ENCODE measurements around the gene ZCCHC13. TPM values are rescaled to one million over a fixed set of nuclear protein-coding genes. Genes with fewer than 3 reads are reported as not detected.
A peak's percentile ranks its signal among the peaks of the same experiment; 100 is the strongest.

Gene ZCCHC13
- total RNA-seq, 1 experiment from 2014 or later: not detected

- H3K4me3 ChIP-seq (ENCODE audit: low read length): no peak overlapping the region
- H3K9me2 ChIP-seq (replicated peaks; ENCODE audit: low read length): no peaks in the 10 kb centered on the region
- TF ChIP-seq EZH2 (IDR thresholded peaks at IDR 0.05; ENCODE audit: low read length, unreplicated experiment) (no peak), CTCF (conservative IDR thresholded peaks at IDR 0.05; ENCODE audit: low read depth, low read length) (no peak), EZH2phosphoT487 (IDR thresholded peaks at IDR 0.05; ENCODE audit: borderline replicate concordance, low read length) (no peak)
- intact Hi-C loops (cut with micrococcal nuclease): no loop called here
- H3K27me3 ChIP-seq (ENCODE audit: low read length): no peaks in the 10 kb centered on the region
- H3K9ac ChIP-seq (ENCODE audit: low read length): no peak overlapping the region
- no peaks in the 10 kb centered on the region for H3K9me3 ChIP-seq (ENCODE audit: low read length)
- CTCF ChIA-PET: no interaction called here
- H4K20me1 ChIP-seq (ENCODE audit: low read length): 0 out of 2 replicates have a peak, but pooled peaks cover 8% of the 10 kb centered on the region
- H2AFZ ChIP-seq (ENCODE audit: low read length): no peak overlapping the region
- POLR2A ChIA-PET (ENCODE audit: unreplicated experiment): interaction anchor here (0.6 kb wide), 1 partner anchor 259 kb away, joined by 3 read pairs; no protein-coding TSS in a partner anchor
- DNase-seq (peak; percentile 64), ATAC-seq (peak; percentile 97)
- BruUV-seq (replicated peaks): no TSS peak
- peak overlapping the region; percentile 66 for H3K4me2 ChIP-seq (ENCODE audit: low read length)
- H3K79me2 ChIP-seq (ENCODE audit: low read length): 0 out of 2 replicates have a peak, but pooled peaks cover 4% of the 10 kb centered on the region
- H3K4me1 ChIP-seq (ENCODE audit: insufficient read depth, low read length): peaks cover 21% of the 10 kb centered on the region
- H3F3A ChIP-seq (ENCODE audit: low read length, unreplicated experiment): peaks cover 3% of the 10 kb centered on the region
- peaks cover 28% of the 10 kb centered on the region for H3K36me3 ChIP-seq (ENCODE audit: low read depth, low read length)
- peak overlapping the region; percentile 75 for H3K27ac ChIP-seq (ENCODE audit: low read length)
These were observed 41.3 kb upstream of the ZCCHC13 start for GRCh38 chrX:74262452-74263209.

GRCh38 chrX:74270393-74270792 lies 33.6 kb upstream of the ZCCHC13 start:
- Histone ChIP-seq H3K4me3 (ENCODE audit: low read length) (no peak overlapping the region), H2AFZ (ENCODE audit: low read length) (no peak overlapping the region), H3K9me2 (replicated peaks; ENCODE audit: low read length) (no peaks in the 10 kb centered on the region), H3K27me3 (ENCODE audit: low read length) (no peaks in the 10 kb centered on the region), H3K4me1 (ENCODE audit: insufficient read depth, low read length) (no peaks in the 10 kb centered on the region), H3K4me2 (ENCODE audit: low read length) (no peak overlapping the region), H4K20me1 (ENCODE audit: low read length) (no peaks in the 10 kb centered on the region), H3K9me3 (ENCODE audit: low read length) (no peaks in the 10 kb centered on the region), H3K27ac (ENCODE audit: low read length) (no peak overlapping the region), H3K36me3 (ENCODE audit: low read depth, low read length) (peaks cover 25% of the 10 kb centered on the region), H3F3A (ENCODE audit: low read length, unreplicated experiment) (no peaks in the 10 kb centered on the region), H3K9ac (ENCODE audit: low read length) (no peak overlapping the region), H3K79me2 (ENCODE audit: low read length) (no peaks in the 10 kb centered on the region)
- intact Hi-C loops (cut with micrococcal nuclease): no loop called here
- POLR2A ChIA-PET (ENCODE audit: unreplicated experiment): no interaction called here
- CTCF ChIA-PET: no interaction called here
- no peak for DNase-seq
- BruUV-seq (replicated peaks): no TSS peak
- TF ChIP-seq EZH2 (IDR thresholded peaks at IDR 0.05; ENCODE audit: low read length, unreplicated experiment) (no peak), CTCF (conservative IDR thresholded peaks at IDR 0.05; ENCODE audit: low read depth, low read length) (no peak), EZH2phosphoT487 (IDR thresholded peaks at IDR 0.05; ENCODE audit: borderline replicate concordance, low read length) (no peak)
- ATAC-seq: no peak

- Histone ChIP-seq H3K9me3 (ENCODE audit: low read length) (no peaks in the 10 kb centered on the region), H3K27me3 (ENCODE audit: low read length) (no peaks in the 10 kb centered on the region), H3K4me2 (ENCODE audit: low read length) (no peak overlapping the region), H3K79me2 (ENCODE audit: low read length) (no peaks in the 10 kb centered on the region), H4K20me1 (ENCODE audit: low read length) (no peaks in the 10 kb centered on the region), H3K36me3 (ENCODE audit: low read depth, low read length) (peaks cover 36% of the 10 kb centered on the region), H3K9ac (ENCODE audit: low read length) (no peak overlapping the region), H3K9me2 (replicated peaks; ENCODE audit: low read length) (no peaks in the 10 kb centered on the region), H3K4me3 (ENCODE audit: low read length) (no peak overlapping the region), H3K4me1 (ENCODE audit: insufficient read depth, low read length) (no peaks in the 10 kb centered on the region), H3F3A (ENCODE audit: low read length, unreplicated experiment) (no peaks in the 10 kb centered on the region), H2AFZ (ENCODE audit: low read length) (no peak overlapping the region), H3K27ac (ENCODE audit: low read length) (no peak overlapping the region)
- TF ChIP-seq EZH2phosphoT487 (IDR thresholded peaks at IDR 0.05; ENCODE audit: borderline replicate concordance, low read length): no peak
- TF ChIP-seq EZH2 (IDR thresholded peaks at IDR 0.05; ENCODE audit: low read length, unreplicated experiment): no peak
- no peak for TF ChIP-seq CTCF (conservative IDR thresholded peaks at IDR 0.05; ENCODE audit: low read depth, low read length)
- ChIA-PET CTCF (no interaction called here), POLR2A (ENCODE audit: unreplicated experiment) (no interaction called here)
- intact Hi-C loops (cut with micrococcal nuclease): no loop called here
- DNase-seq (no peak), ATAC-seq (no peak)
- no TSS peak for BruUV-seq (replicated peaks)
These were observed 31.8 kb upstream of the ZCCHC13 start for GRCh38 chrX:74272230-74272629.

All from PC-3 (cell line).